ENCODE measurements around the gene LINGO3. TPM values are rescaled to one million over a fixed set of nuclear protein-coding genes. Genes with fewer than 3 reads are reported as not detected.

The LINGO3 gene
- total RNA-seq, 4 donors from 2014 or later = not detected

DNA sequence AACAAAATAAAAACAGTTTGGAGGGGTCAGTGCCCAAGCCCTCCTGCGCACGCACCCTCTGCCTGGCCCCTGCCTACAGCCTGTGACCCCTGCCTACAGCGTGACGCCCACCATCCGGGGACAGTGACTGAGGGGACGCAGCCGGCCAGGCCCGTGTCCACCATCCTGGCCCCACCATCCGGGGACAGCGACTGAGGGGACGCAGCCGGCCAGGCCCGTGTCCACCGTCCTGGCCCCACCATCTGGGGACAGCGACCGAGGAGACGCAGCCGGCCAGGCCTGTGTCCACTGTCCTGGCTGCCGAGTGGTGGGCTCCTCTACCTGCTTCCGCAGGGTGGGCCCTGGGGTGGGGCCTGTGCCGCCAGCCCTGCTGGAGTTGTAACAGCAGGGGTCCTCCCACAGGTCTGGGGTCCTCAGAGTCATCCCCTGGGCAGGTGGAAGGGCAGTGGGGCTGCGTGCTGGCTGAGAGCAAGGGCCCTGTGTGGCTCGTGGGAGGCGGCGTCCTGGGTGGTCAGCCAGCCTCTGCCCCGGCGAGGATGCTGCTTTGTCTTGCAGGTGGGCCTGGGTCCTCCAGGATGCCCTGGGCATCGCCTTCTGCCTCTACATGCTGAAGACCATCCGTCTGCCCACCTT, 34.8 kb upstream of the LINGO3 start:
- Histone ChIP-seq H3K9me3 (no peaks in the 10 kb centered on the region), H3K36me3 (no peaks in the 10 kb centered on the region), H3K27me3 (no peaks in the 10 kb centered on the region), H3K4me3 (no peak overlapping the region), H3K4me1 (no peaks in the 10 kb centered on the region), H3K27ac (no peak overlapping the region)
- no peak for DNase-seq
- intact Hi-C loops (cut with DNase I; ENCODE audit: low total_unique reads) = no loop called here
- no peak for TF ChIP-seq POLR2A (IDR thresholded peaks at IDR 0.05)
- TF ChIP-seq CTCF (IDR thresholded peaks at IDR 0.05) = no peak

- no peaks in the 10 kb centered on the region for H3K36me3 ChIP-seq
- H3K9me3 ChIP-seq = no peaks in the 10 kb centered on the region
- no peaks in the 10 kb centered on the region for H3K27me3 ChIP-seq
- no peak for TF ChIP-seq CTCF (IDR thresholded peaks at IDR 0.05)
- no peak for TF ChIP-seq POLR2A (IDR thresholded peaks at IDR 0.05)
- no peak overlapping the region for H3K27ac ChIP-seq
- DNase-seq = no peak
- H3K4me1 ChIP-seq = no peaks in the 10 kb centered on the region
- intact Hi-C loops (cut with DNase I; ENCODE audit: low total_unique reads) = no loop called here
- H3K4me3 ChIP-seq = no peak overlapping the region
These were observed 34.0 kb upstream of the LINGO3 start for GRCh38 chr19:2341982-2342381.

DNA sequence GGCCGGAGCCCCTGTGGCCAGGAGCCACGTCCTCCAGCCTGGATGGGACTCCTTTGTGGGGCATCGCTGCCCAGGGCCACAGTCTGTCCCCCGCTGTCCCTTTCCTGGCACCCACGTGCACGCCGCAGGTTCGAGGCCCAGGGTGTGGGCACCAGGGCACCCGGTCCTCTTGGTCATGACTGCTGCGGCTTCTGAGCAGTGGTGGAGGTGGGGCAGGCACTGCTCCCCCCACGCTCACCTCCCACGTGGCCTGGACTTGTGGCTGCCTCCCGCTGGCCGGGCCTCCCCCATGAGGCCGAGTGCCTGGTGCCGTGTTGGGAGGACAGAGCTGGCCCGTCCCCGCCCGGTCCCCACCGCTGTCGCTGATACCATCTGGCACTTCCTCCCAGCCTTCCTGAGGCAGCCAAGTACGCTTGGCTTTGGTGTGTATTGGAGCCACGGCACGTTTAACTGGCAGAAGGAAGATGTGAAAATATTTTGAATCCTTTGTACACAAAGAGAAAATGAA, 33.3 kb upstream of the LINGO3 start:
- no peak for DNase-seq
- Histone ChIP-seq H3K9me3 (no peaks in the 10 kb centered on the region), H3K27me3 (no peaks in the 10 kb centered on the region), H3K4me1 (no peaks in the 10 kb centered on the region), H3K36me3 (no peaks in the 10 kb centered on the region), H3K27ac (no peak overlapping the region), H3K4me3 (no peak overlapping the region)
- TF ChIP-seq POLR2A (IDR thresholded peaks at IDR 0.05) (no peak), CTCF (IDR thresholded peaks at IDR 0.05) (no peak)
- intact Hi-C loops (cut with DNase I; ENCODE audit: low total_unique reads) = no loop called here

- TF ChIP-seq CTCF (IDR thresholded peaks at IDR 0.05) = no peak
- TF ChIP-seq POLR2A (IDR thresholded peaks at IDR 0.05) = no peak
- H3K4me1 ChIP-seq = no peaks in the 10 kb centered on the region
- intact Hi-C loops (cut with DNase I; ENCODE audit: low total_unique reads) = no loop called here
- no peak overlapping the region for H3K27ac ChIP-seq
- no peak for DNase-seq
- H3K9me3 ChIP-seq = no peaks in the 10 kb centered on the region
- no peaks in the 10 kb centered on the region for H3K36me3 ChIP-seq
- no peaks in the 10 kb centered on the region for H3K27me3 ChIP-seq
- no peak overlapping the region for H3K4me3 ChIP-seq
These were observed 32.7 kb upstream of the LINGO3 start for GRCh38 chr19:2340496-2341243.

DNA sequence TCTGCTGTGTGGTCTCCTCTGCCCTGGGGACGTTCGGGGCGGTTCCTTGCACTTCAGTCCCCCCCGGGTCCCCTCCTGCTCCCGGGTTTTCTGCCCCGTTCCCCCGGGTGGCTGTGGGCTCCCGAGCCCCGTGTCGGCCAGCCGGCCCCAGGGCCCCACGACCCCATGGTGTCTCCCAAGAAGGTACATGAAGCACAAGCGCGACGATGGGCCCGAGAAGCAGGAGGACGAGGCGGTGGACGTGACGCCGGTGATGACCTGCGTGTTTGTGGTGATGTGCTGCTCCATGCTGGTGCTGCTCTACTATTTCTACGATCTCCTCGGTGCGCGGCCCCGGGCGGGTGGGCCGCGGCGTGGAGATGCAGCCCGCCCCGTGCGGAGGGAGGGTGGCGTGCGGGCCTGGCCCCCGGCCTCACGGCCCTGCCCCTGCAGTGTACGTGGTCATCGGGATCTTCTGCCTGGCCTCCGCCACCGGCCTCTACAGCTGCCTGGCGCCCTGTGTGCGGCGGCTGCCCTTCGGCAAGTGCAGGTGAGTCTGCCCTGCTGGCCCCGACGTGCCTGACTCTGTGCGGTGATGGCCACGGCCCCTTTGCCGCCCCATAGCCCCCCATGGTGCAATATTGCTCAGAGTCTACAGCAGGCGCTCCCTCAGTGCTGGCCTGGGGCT, 31.8 kb upstream of the LINGO3 start:
- Histone ChIP-seq H3K9me3 (no peaks in the 10 kb centered on the region), H3K27me3 (no peaks in the 10 kb centered on the region), H3K4me3 (no peak overlapping the region), H3K4me1 (no peaks in the 10 kb centered on the region), H3K27ac (no peak overlapping the region), H3K36me3 (no peaks in the 10 kb centered on the region)
- intact Hi-C loops (cut with DNase I; ENCODE audit: low total_unique reads) = no loop called here
- DNase-seq = no peak
- no peak for TF ChIP-seq CTCF (IDR thresholded peaks at IDR 0.05)
- no peak for TF ChIP-seq POLR2A (IDR thresholded peaks at IDR 0.05)
